Lower leg skin (tissue), 4 donors: ENCODE measurements around the gene SLC1A6. TPM values are rescaled to one million over a fixed set of nuclear protein-coding genes. Genes with fewer than 3 reads are reported as not detected.

ENCODE experiments used
- DNase-seq, 2 donors: peaks; one replicate each; pipeline ENCODE4 v3.0.0-alpha.2; 2019; ENCODE audit warnings: low spot score in 2 of 2
- H3K4me3 ChIP-seq: fragments of 200-600 bp; sonication (generic); 2 replicates; pipeline ENCODE4 v1.5.1; 2017; ENCODE audit warnings: mild to moderate bottlenecking, low read depth; ENCODE audit not compliant: poor library complexity, severe bottlenecking
- POLR2A ChIP-seq, 2 donors: fragments of 450-650 bp; IDR thresholded peaks; one replicate each; pipeline ENCODE4 v1.6.1; 2016 to 2017; ENCODE audit warnings: antibody characterized with exemption in 2 of 2, mild to moderate bottlenecking in 1 of 2, moderate library complexity in 1 of 2
- WGBS, 2 donors: methylation state at CpG; one replicate each; pipeline ENCODE4 v1.1.5; 2018; 5-methylcytosine and 5-hydroxymethylcytosine counted together
- intact Hi-C: fragments of 100-400 bp; cut with DNase I; formaldehyde crosslinking; loops from one replicate; pipeline ENCODE4 v1.15.0; 2023; ENCODE audit warnings: low total_unique reads
- total RNA-seq, 4 donors: library from RNA; depleted of rRNA; stranded (reverse); fragments of >200 nt; gene quantifications; one replicate each; pipeline ENCODE4 v1.1.0, GENCODE V29; 2016
- TF ChIP-seq, protein P1 (sequence below), 3 donors: fragments of 450-650 bp; IDR thresholded peaks; one replicate each; pipeline ENCODE4 v1.5.1; 2016; ENCODE audit warnings: antibody characterized with exemption in 3 of 3, mild to moderate bottlenecking in 3 of 3, moderate library complexity in 2 of 3

The SLC1A6 gene
- total RNA-seq, 4 donors from 2014 or later = 3.3 to 28.0 (median 13.5) TPM

DNA sequence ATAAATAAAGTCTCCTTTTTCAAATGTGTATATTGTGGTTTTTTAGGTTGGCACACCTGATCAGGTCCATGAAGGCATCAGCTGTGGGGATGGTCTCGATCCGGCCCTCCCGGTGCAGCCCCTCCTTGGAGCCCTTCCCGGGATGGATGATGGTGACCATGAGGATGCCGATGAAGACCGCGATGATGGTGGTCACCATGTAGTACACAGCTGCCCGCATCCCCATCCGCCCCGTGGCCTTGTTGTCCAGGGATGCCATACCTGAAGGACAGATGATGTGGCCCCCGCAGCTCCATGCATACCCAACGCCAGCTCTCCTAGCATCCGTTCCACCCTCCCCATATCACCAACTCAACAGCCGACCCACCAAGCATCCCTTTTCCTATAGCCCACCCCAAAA, 11.4 kb downstream of the SLC1A6 start:
- 96 to 97% methylated on average over 14 of the region's 14 CpGs for WGBS, 2 donors
- TF ChIP-seq, protein P1, sequence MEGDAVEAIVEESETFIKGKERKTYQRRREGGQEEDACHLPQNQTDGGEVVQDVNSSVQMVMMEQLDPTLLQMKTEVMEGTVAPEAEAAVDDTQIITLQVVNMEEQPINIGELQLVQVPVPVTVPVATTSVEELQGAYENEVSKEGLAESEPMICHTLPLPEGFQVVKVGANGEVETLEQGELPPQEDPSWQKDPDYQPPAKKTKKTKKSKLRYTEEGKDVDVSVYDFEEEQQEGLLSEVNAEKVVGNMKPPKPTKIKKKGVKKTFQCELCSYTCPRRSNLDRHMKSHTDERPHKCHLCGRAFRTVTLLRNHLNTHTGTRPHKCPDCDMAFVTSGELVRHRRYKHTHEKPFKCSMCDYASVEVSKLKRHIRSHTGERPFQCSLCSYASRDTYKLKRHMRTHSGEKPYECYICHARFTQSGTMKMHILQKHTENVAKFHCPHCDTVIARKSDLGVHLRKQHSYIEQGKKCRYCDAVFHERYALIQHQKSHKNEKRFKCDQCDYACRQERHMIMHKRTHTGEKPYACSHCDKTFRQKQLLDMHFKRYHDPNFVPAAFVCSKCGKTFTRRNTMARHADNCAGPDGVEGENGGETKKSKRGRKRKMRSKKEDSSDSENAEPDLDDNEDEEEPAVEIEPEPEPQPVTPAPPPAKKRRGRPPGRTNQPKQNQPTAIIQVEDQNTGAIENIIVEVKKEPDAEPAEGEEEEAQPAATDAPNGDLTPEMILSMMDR (IDR thresholded peaks at IDR 0.05) = no peak
- TF ChIP-seq POLR2A (IDR thresholded peaks at IDR 0.05) = no peak
- intact Hi-C loops = no loop called here
- H3K4me3 ChIP-seq = no peak overlapping the region
- peak in 1 of 2 donors; percentile 80 for DNase-seq

DNA sequence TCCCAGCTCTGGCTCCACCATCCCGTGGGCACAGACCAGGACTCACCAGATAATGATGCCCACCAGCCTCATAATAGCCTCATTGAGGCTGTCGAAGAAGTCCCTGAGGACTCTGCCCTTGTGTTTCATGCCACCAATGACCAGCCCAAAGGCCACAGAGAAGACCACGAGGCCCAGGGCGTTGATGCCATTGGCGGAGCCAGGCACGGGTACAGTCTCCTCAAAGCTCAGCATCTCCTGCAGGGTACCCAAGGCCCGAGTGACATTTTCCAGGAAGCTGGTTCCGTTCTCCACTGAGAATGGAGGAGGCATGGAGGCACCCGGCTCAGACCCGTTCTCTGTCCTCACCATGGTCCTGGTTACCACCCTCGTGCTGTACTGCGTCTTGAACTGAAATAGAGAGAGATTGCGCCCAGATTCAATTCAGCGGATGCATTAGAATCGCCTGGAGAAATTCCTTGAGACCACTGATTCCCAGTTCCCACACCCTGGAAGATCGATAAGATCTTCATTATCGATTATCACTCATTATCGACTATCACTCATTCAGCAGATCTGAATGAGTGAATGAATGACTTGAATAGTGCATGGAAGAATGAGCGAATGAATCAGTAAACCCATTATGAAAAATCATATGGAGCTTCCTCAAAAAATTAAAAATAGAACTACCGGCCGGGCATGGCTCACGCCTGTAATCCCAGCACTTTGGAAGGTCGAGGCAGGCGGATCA, 17.5 kb downstream of the SLC1A6 start:
- TF ChIP-seq POLR2A (IDR thresholded peaks at IDR 0.05) = no peak
- TF ChIP-seq, protein P1 (IDR thresholded peaks at IDR 0.05) = no peak
- DNase-seq = peak in 1 of 2 donors; percentile 10
- H3K4me3 ChIP-seq = no peak overlapping the region
- intact Hi-C loops = no loop called here
- WGBS, 2 donors = 94 to 97% methylated on average over 24 of the region's 24 CpGs

DNA sequence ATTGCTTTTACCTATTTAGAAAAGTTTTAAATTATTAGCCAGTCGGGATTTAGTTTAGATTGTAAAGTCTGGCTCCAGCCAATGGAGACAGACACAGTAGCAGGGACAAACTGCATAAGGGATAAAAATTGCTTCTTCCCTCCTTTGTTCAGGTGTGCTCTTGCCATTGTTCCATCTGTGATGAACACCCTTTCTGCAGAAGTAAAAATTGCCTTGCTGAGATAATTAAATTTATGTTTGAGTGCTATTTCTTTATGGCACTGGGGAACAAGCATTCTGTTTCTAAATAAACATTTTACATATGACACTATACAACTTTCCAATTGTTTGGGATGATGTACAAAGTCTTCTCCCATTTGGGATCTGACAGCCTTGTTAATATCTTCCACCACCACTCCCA, 20.4 kb downstream of the SLC1A6 start:
- 41 to 90% methylated on average over 1 of the region's 1 CpG for WGBS, 2 donors
- DNase-seq = no peak
- TF ChIP-seq, protein P1 (IDR thresholded peaks at IDR 0.05) = no peak
- no peak for TF ChIP-seq POLR2A (IDR thresholded peaks at IDR 0.05)
- intact Hi-C loops = no loop called here
- H3K4me3 ChIP-seq = no peak overlapping the region

DNA sequence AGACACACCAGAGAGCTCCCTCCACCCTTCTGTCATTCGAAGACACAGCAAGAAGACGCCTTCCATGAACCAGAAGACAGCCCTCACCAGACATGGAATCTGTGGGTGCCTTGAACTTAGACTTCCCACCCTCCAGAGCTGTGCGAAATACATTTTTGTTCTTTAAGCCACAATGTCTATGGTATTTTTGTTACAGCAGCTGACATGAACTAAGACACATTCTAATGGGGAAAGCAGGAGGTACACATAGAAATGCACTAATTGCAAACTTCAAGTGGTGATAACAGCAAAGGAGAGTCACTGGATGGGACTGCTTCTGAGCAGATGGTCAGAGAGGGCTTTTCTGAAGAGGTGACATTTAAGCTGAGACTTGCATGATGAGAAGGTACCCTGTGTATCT, 22.2 kb downstream of the SLC1A6 start:
- TF ChIP-seq, protein P1 (IDR thresholded peaks at IDR 0.05) = no peak
- no peak for TF ChIP-seq POLR2A (IDR thresholded peaks at IDR 0.05)
- 76 to 89% methylated on average over 3 of the region's 3 CpGs for WGBS, 2 donors
- no peak overlapping the region for H3K4me3 ChIP-seq
- intact Hi-C loops = no loop called here
- DNase-seq = no peak

- no peak for TF ChIP-seq POLR2A (IDR thresholded peaks at IDR 0.05)
- TF ChIP-seq, protein P1 (IDR thresholded peaks at IDR 0.05) = no peak
- DNase-seq = no peak
- WGBS, 2 donors = 27 to 28% methylated on average over 19 to 23 of the region's 24 CpGs
- no peak overlapping the region for H3K4me3 ChIP-seq
- intact Hi-C loops = no loop called here
These were observed 25.5 kb downstream of the SLC1A6 start for GRCh38 chr19:14954071-14954655.
